Natural killer cell (primary cell): ENCODE measurements around the gene DLX4. TPM values are rescaled to one million over a fixed set of nuclear protein-coding genes. Genes with fewer than 3 reads are reported as not detected.

ENCODE experiments used
- ATAC-seq, 3 donors: fragments of 150-1000 bp in 2 of 3; fragments of 200-7000 bp in 1 of 3; cut with Tn5 transposase; 1 replicate in 1 of 3; 2 replicates in 2 of 3; pipeline ENCODE4 v1.10.0; 2021; ENCODE audit warnings: mild to moderate bottlenecking in 2 of 3, moderate library complexity in 2 of 3
- DNase-seq, 2 donors: peaks; one replicate each; pipeline versions ENCODE4 v3.0.0 to v3.0.0-alpha.2; 2013 to 2021; ENCODE audit warnings: mixed read lengths in 1 of 2
- H3K27ac ChIP-seq: one replicate; pipeline ENCODE4 v1.5.1; 2013; ENCODE audit warnings: mild to moderate bottlenecking, low read length
- H3K27me3 ChIP-seq: one replicate; pipeline ENCODE4 v1.6.1; 2013; ENCODE audit warnings: low read length; ENCODE audit not compliant: control insufficient read depth, insufficient read depth
- H3K36me3 ChIP-seq: one replicate; pipeline ENCODE4 v1.6.1; 2013; ENCODE audit warnings: low read length; ENCODE audit not compliant: control insufficient read depth, insufficient read depth
- H3K4me1 ChIP-seq: one replicate; pipeline ENCODE4 v1.6.1; 2013; ENCODE audit warnings: low read length; ENCODE audit not compliant: control insufficient read depth, insufficient read depth
- H3K4me3 ChIP-seq: one replicate; pipeline ENCODE4 v1.5.1; 2013; ENCODE audit warnings: low read length
- H3K9me3 ChIP-seq: one replicate; pipeline ENCODE4 v1.6.1; 2013; ENCODE audit warnings: low read length; ENCODE audit not compliant: control insufficient read depth, insufficient read depth
- H3K27ac Mint-ChIP-seq, 2 donors: one replicate each; pipeline ENCODE4 v1.8.0; 2022; ENCODE audit warnings: mild to moderate bottlenecking in 2 of 2, mixed read lengths in 2 of 2, moderate library complexity in 1 of 2
- H3K27me3 Mint-ChIP-seq, 2 donors: one replicate each; pipeline ENCODE4 v1.8.0; 2022; ENCODE audit warnings: low read depth in 2 of 2, mixed read lengths in 2 of 2
- H3K36me3 Mint-ChIP-seq: one replicate; pipeline ENCODE4 v1.8.0; 2022; ENCODE audit warnings: mixed read lengths
- H3K4me1 Mint-ChIP-seq, 2 donors: one replicate each; pipeline ENCODE4 v1.8.0; 2022; ENCODE audit warnings: mixed read lengths in 2 of 2
- H3K4me3 Mint-ChIP-seq: one replicate; pipeline ENCODE4 v1.8.0; 2022; ENCODE audit warnings: mild to moderate bottlenecking, moderate library complexity, mixed read lengths
- H3K9me3 Mint-ChIP-seq, 2 donors: one replicate each; pipeline ENCODE4 v1.8.0; 2022; ENCODE audit warnings: mixed read lengths in 2 of 2
- WGBS: methylation state at CpG from one replicate; pipeline ENCODE4 v1.1.7; 2013; ENCODE audit warnings: missing lambda C conversion rate; ENCODE audit not compliant: insufficient coverage; 5-methylcytosine and 5-hydroxymethylcytosine counted together
- intact Hi-C: fragments of 100-400 bp; cut with micrococcal nuclease; formaldehyde crosslinking; loops from one replicate; pipeline ENCODE4 v1.14.2; 2022
- total RNA-seq, 4 donors: library from RNA; stranded (reverse); fragments of 120-200 nt in 1 of 4; gene quantifications; one replicate each; pipeline versions ENCODE4 v1.2.3 to v1.2.4, GENCODE V29; 2013 to 2022
- TF ChIP-seq, protein P1 (sequence below): fragments of 200-600 bp; IDR thresholded peaks from one replicate; pipeline ENCODE4 v1.8.0; 2022; ENCODE audit warnings: antibody characterized with exemption

Gene DLX4
- total RNA-seq, 3 donors from 2014 or later (not counting 1 experiment from before 2014, with no cell fraction given) = 0.35 to 1.1 TPM; not detected in 1

DNA sequence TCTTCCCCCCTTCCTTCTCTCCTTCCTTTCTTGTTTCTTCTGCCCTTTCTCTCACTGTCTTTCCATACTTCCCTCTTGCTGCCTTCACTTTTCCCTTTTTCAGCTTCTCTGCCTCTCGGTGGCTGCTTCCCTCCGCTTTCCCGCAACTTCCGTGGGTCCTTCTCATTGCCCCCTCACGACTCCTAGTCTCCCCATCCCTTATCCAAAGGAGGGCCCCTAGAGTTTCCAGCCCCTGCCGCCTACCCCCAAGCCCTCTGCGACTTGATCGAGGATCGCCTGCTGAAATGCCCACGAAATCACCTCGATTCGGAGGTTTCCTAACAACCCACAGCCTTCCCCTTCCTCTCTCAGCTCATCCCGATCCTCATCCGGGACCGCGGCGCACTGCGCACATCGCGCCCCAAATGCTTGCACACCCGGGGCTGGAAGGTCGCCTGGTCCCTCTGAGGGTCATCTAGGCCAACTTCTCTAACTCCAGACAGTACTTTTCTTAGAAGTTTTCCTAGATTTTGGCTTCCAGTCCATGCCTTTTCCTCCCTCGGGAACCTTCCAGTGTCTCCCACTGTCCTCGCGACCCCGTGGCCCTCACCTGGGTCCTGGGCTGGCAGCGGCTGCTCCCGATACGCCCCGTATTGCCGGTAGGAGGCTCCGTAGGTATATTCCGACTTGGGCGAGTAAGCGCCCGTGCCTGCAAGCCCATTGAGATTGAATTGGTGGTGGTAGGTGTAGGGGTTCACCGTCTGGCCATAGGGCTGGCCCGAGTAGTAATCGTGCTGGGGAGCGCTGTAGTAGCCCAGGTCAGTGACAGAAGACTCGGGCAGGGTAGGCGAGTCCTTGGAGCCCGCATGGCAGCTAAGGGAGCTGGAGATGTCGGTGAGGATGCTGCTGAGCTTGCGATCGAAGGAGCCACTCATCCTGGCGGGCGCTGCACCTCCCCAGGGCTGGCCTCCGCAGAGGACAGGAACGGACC is 25.4 kb downstream of the DLX4 start:
- Mint-ChIP-seq H3K9me3 (no peaks in the 10 kb centered on the region), H3K27ac (peak overlapping the region in 1 of 2 donors; percentile 4), H3K36me3 (no peaks in the 10 kb centered on the region), H3K4me3 (peak overlapping the region; percentile 95), H3K4me1 (peaks cover 17 to 35% of the 10 kb centered on the region in 2 donors), H3K27me3 (peaks cover 63 to 64% of the 10 kb centered on the region in 2 donors)
- no peak overlapping the region for H3K4me3 ChIP-seq
- no peaks in the 10 kb centered on the region for H3K9me3 ChIP-seq
- peak in 1 of 2 donors; percentile 39 for DNase-seq
- no peak overlapping the region for H3K27ac ChIP-seq
- 8% methylated on average over 50 of the region's 50 CpGs for WGBS
- H3K36me3 ChIP-seq = no peaks in the 10 kb centered on the region
- peaks cover 38% of the 10 kb centered on the region for H3K4me1 ChIP-seq
- H3K27me3 ChIP-seq = peaks cover 66% of the 10 kb centered on the region
- intact Hi-C loops = loop anchor here (5.0 kb wide), 1 partner anchor 297 kb away; no protein-coding TSS in a partner anchor
- ATAC-seq = no peak
- TF ChIP-seq, protein P1, sequence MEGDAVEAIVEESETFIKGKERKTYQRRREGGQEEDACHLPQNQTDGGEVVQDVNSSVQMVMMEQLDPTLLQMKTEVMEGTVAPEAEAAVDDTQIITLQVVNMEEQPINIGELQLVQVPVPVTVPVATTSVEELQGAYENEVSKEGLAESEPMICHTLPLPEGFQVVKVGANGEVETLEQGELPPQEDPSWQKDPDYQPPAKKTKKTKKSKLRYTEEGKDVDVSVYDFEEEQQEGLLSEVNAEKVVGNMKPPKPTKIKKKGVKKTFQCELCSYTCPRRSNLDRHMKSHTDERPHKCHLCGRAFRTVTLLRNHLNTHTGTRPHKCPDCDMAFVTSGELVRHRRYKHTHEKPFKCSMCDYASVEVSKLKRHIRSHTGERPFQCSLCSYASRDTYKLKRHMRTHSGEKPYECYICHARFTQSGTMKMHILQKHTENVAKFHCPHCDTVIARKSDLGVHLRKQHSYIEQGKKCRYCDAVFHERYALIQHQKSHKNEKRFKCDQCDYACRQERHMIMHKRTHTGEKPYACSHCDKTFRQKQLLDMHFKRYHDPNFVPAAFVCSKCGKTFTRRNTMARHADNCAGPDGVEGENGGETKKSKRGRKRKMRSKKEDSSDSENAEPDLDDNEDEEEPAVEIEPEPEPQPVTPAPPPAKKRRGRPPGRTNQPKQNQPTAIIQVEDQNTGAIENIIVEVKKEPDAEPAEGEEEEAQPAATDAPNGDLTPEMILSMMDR = no peak

- Histone ChIP-seq H3K27ac (no peak within 1 kb of the TSS), H3K4me1 (peaks cover 38% of the 10 kb centered on the region), H3K36me3 (no peaks in the 10 kb centered on the region), H3K4me3 (no peak within 1 kb of the TSS), H3K9me3 (no peaks in the 10 kb centered on the region), H3K27me3 (peaks cover 67% of the 10 kb centered on the region)
- peak within 1 kb of the TSS; percentile 95 for H3K4me3 Mint-ChIP-seq
- H3K9me3 Mint-ChIP-seq = no peaks in the 10 kb centered on the region
- 6% methylated on average over 28 of the region's 29 CpGs for WGBS
- intact Hi-C loops = loop anchor here (5.0 kb wide), 1 partner anchor 298 kb away; no protein-coding TSS in a partner anchor
- no peaks in the 10 kb centered on the region for H3K36me3 Mint-ChIP-seq
- H3K27ac Mint-ChIP-seq = peak within 1 kb of the TSS in 1 of 2 donors; percentile 4
- DNase-seq (peak in 1 of 2 donors; percentile 42), ATAC-seq (no peak)
- TF ChIP-seq, protein P1 = no peak
- H3K4me1 Mint-ChIP-seq = peaks cover 17 to 35% of the 10 kb centered on the region in 2 donors
- peaks cover 60 to 62% of the 10 kb centered on the region in 2 donors for H3K27me3 Mint-ChIP-seq
Measured at GRCh38 chr17:49995055-49995738, 26.2 kb downstream of the DLX4 start, which contains the start of gene DLX3. TSS of gene DLX3 (minus strand) at chr17:49995224. CDS start at chr17:49994998, 226 bp downstream.

GRCh38 chr17:49996121-49996494 is 27.1 kb downstream of the DLX4 start:
- Histone ChIP-seq H3K27me3 (peaks cover 64% of the 10 kb centered on the region), H3K4me3 (no peak overlapping the region), H3K36me3 (no peaks in the 10 kb centered on the region), H3K4me1 (peaks cover 38% of the 10 kb centered on the region), H3K27ac (no peak overlapping the region), H3K9me3 (no peaks in the 10 kb centered on the region)
- peak overlapping the region; percentile 55 for H3K4me3 Mint-ChIP-seq
- peaks cover 59 to 61% of the 10 kb centered on the region in 2 donors for H3K27me3 Mint-ChIP-seq
- TF ChIP-seq, protein P1 = no peak
- peak overlapping the region in 1 of 2 donors; percentile 59 for H3K27ac Mint-ChIP-seq
- no peaks in the 10 kb centered on the region for H3K9me3 Mint-ChIP-seq
- H3K36me3 Mint-ChIP-seq = no peaks in the 10 kb centered on the region
- peak in 1 of 2 donors; percentile 31 for DNase-seq
- intact Hi-C loops = loop anchor here (5.0 kb wide), 1 partner anchor 299 kb away; no protein-coding TSS in a partner anchor
- no peak for ATAC-seq
- peaks cover 17 to 35% of the 10 kb centered on the region in 2 donors for H3K4me1 Mint-ChIP-seq
- 42% methylated on average over 7 of the region's 7 CpGs for WGBS
